Stromal cell of bone marrow (primary cell): ENCODE data around the gene ACKR2.
"Not testable (repeated sequence)": the region's sequence is repeated elsewhere in the genome, so short reads cannot be mapped to it uniquely, and the experiment has no call there.

Experiments used
- DNase-seq: peaks from one replicate; pipeline ENCODE4 v3.0.0-alpha.2; 2012; ENCODE audit warnings: low read depth

Gene ACKR2

GRCh38 chr3:42801784-42802183, 7.5 kb upstream of the ACKR2 start:
- no peak for DNase-seq

- no peak for DNase-seq
These were observed 6.3 kb upstream of the ACKR2 start for GRCh38 chr3:42802876-42803413.

- no peak for DNase-seq
These were observed 5.7 kb upstream of the ACKR2 start for GRCh38 chr3:42803414-42804105.

GRCh38 chr3:42804106-42804830, 5.0 kb upstream of the ACKR2 start, which contains the start of gene HIGD1A:
TSS of gene HIGD1A (minus strand) at chr3:42804490. CDS start at chr3:42794253, 10,237 bp downstream.
- peak; percentile 92 for DNase-seq

GRCh38 chr3:42804831-42805132, 4.5 kb upstream of the ACKR2 start:
- no peak for DNase-seq

GRCh38 chr3:42805141-42805821, 4.0 kb upstream of the ACKR2 start:
- no peak for DNase-seq

- no peak for DNase-seq
These were observed 1.3 kb upstream of the ACKR2 start for GRCh38 chr3:42807929-42808328.

- not testable (repeated sequence) for DNase-seq
These were observed 1.5 kb downstream of the ACKR2 start for GRCh38 chr3:42810706-42811105.

GRCh38 chr3:42811118-42811883, 2.1 kb downstream of the ACKR2 start:
- not testable (repeated sequence) for DNase-seq

- no peak for DNase-seq
These were observed 5.0 kb downstream of the ACKR2 start for GRCh38 chr3:42814246-42814645.

- no peak for DNase-seq
These were observed 5.8 kb downstream of the ACKR2 start for GRCh38 chr3:42814914-42815507.

- DNase-seq = no peak
These were observed 6.6 kb downstream of the ACKR2 start for GRCh38 chr3:42815826-42816225.

GRCh38 chr3:42819351-42819965, 10.2 kb downstream of the ACKR2 start:
- no peak for DNase-seq

- no peak for DNase-seq
These were observed 11.5 kb downstream of the ACKR2 start for GRCh38 chr3:42820746-42821051.

GRCh38 chr3:42822828-42823227, 13.6 kb downstream of the ACKR2 start:
- DNase-seq = no peak

- no peak for DNase-seq
These were observed 14.1 kb downstream of the ACKR2 start for GRCh38 chr3:42823351-42823750.

- no peak for DNase-seq
These were observed 16.9 kb downstream of the ACKR2 start for GRCh38 chr3:42826141-42826540.

- no peak for DNase-seq
These were observed 17.8 kb downstream of the ACKR2 start for GRCh38 chr3:42827023-42827422.

- DNase-seq = no peak
These were observed 18.4 kb downstream of the ACKR2 start for GRCh38 chr3:42827654-42828053.

GRCh38 chr3:42829083-42829627, 19.9 kb downstream of the ACKR2 start:
- no peak for DNase-seq
